Activated CD4-positive, alpha-beta T cell treated with anti-CD3 and anti-CD28 coated beads for 4 hours (primary cell): ENCODE results near the gene SNTG2.

Experiments
- DNase-seq, 2 donors: peaks; one replicate each; pipeline ENCODE4 v3.0.0-alpha.2; 2020

SNTG2 gene

GRCh38 chr2:1297372-1298159, 346.9 kb downstream of the SNTG2 start:
- no peak for DNase-seq

DNA sequence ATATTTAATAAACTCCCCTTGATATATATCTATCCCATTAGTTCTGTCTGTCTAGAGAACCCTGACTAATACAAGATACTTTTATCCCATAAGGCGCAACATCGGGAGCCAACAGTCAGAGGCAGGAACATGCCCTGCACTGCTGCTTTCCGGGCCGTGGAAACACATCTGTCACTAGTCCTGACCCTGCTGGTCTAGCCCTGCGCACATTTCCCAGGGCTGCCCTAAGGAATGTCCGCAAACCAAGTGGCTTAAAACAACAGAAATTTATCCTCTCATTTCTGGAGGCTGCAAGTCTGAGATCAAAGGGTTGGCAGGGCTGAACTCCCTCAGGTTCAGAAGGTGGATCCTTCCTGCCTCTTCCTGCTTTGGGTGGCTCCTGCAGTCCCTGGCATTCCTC, 348.4 kb downstream of the SNTG2 start:
- no peak for DNase-seq

DNA sequence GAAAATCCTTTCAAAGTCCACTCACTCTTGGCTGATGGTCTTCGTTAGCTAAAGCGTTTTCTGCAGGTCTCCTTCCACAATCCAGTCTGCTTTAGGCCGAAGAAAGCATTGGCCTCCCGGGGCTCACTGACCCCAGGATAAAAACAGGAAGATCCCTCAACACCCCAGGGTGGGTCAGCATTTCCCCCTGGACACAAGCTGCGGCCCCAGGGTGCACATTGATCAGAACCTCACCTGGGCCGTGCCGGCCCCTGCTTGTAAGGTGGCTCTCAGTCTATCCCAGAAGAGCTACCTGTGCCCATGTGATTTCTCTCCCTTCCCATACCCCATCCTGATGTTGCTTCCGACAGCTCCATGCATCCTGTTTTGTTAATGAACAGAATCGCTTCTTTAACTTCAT, 349.6 kb downstream of the SNTG2 start:
- no peak for DNase-seq

GRCh38 chr2:1301056-1301455, 350.4 kb downstream of the SNTG2 start:
- DNase-seq: no peak

- DNase-seq: no peak
Observed at GRCh38 chr2:1305342-1306013, 354.8 kb downstream of the SNTG2 start.

GRCh38 chr2:1306014-1306686, 355.5 kb downstream of the SNTG2 start:
- DNase-seq: no peak

- no peak for DNase-seq
Observed at GRCh38 chr2:1306687-1307516, 356.3 kb downstream of the SNTG2 start.

- DNase-seq: no peak
Observed at GRCh38 chr2:1307670-1308069, 357.0 kb downstream of the SNTG2 start.

GRCh38 chr2:1308678-1309077, 358.0 kb downstream of the SNTG2 start:
- DNase-seq: no peak

- no peak for DNase-seq
Observed at GRCh38 chr2:1309507-1309906, 358.9 kb downstream of the SNTG2 start.

- no peak for DNase-seq
Observed at GRCh38 chr2:1310202-1310601, 359.6 kb downstream of the SNTG2 start.

- DNase-seq: no peak
Observed at GRCh38 chr2:1310866-1311265, 360.2 kb downstream of the SNTG2 start.

DNA sequence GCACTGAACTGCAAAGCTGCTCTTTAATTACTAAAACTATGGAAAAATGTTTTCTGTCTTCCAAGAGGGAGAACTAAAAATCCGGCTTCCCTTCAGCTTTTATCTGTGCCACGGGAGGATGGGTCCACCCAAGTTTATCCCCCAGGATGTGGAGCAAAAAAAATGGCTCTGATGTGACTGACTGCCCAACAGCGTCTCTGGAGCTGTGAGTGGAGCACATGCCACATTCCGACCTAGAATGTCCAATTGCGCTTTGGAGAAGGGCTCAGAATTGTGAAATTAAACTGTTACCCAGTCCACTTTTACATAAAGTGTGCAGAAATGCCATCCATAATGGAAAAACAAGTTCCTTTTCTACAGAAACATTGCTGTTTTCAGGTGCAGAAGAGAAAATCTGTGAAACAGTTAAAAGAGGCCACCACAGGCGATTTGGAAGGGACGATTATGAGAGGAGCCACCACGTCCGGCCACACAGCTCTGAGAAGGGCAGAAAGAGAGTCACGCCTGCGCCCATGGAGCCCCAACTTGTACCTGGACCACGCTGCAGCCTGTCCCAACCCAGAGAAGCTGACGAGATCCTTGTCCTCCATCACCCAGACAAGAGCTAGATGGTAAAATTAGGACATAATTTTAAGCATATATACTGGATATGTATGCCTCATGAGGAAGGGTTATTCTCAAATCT, 362.7 kb downstream of the SNTG2 start:
- DNase-seq: no peak

GRCh38 chr2:1314254-1314653, 363.6 kb downstream of the SNTG2 start:
- DNase-seq: no peak

DNA sequence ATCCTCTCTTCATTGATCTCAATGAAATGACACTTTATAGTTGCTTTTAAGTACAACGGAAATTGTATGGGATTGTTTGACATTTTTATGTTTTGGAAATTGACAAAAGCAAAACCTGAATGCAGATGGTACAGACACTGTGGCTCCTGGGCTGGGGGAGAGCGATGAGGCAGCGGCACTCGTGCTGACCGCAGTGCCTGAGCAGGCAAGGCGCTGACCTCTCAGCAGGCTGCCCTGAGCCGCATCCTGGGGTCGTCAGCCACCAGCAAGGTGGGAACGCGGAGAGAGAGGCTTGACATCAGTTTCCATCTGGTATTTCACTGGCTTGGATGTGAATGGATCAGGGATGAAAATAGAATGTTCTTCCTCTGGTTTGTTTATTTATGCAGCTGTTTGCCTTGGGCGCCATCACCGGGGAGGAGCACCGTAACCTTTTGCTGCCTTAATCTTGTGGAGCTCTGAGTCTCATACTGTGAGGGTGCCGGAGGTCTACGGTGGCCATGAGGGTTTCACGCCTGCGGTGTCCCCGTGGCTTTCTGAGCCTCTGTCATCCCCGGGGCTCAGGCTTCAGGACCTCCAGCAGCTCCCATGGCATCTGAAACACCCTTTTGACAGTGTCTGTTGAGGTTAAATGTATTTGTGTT, 367.8 kb downstream of the SNTG2 start:
- no peak for DNase-seq

GRCh38 chr2:1319393-1319792, 368.7 kb downstream of the SNTG2 start:
- DNase-seq: no peak

DNA sequence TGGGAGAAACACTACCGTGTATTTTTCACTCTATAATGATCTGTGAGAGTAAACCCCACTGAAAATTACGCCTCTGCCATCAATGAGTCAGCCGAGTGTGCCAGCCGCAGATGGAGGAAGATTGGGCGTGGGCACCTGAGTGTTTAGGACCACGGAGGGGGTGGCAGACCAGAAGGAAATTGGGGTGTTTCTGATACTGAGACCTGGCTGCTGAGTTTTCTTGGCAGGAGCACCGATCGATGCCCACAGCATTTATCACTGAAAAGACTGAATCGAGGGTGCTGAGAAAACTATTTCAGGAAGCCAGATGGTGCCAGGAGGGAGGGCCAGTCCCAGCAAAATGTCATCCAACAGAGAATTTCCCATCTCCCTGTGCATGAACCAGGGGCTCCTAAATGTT, 370.7 kb downstream of the SNTG2 start:
- DNase-seq: no peak

DNA sequence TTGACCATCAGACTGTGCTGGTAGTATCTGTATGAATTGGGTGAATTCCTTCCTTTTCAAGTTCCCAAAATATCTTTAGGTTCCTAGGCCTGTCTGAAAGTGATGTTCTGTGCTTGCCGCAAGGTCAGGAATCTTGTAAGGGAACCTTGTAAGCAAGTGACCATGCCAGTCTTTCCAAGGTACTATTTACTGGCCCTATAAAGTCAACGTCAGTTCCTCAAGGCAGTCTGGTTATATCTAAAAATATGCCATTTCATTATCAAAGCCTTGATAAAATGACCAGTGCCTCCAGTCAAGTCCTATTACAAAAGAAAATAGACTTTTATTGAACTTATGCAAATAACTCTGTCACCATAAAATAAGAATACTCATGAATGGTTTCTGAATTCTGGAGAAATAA, 374.2 kb downstream of the SNTG2 start:
- no peak for DNase-seq

DNA sequence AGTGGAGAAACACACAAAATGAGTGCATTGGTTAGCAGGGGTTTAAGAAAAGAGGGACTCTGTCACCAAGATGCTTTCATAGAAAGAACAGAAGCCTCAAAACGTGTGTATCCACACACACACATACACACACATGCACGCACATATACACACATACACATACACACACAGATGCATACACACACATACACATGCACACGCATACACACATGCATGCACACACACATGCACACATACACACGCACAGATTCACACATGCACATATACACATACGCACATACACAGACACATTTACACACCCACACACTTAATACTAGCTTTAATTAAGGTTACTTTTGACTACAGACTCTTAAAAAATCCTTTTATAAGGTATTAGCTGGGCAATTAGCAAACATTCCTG, 378.0 kb downstream of the SNTG2 start:
- no peak for DNase-seq

- no peak for DNase-seq
Observed at GRCh38 chr2:1339388-1340140, 388.9 kb downstream of the SNTG2 start.

GRCh38 chr2:1340141-1340512, 389.5 kb downstream of the SNTG2 start:
- no peak for DNase-seq
